IgD-negative memory B cell (primary cell): ENCODE measurements around the gene COLEC11. TPM values are rescaled to one million over a fixed set of nuclear protein-coding genes. Genes with fewer than 3 reads are reported as not detected.
A peak's percentile ranks its signal among the peaks of the same experiment; 100 is the strongest.
"Not testable (repeated sequence)": the region's sequence is repeated elsewhere in the genome, so short reads cannot be mapped to it uniquely, and the experiment has no call there.

Source experiments
- H3K27ac Mint-ChIP-seq, 3 donors: one replicate each; pipeline ENCODE4 v1.8.0; 2020 to 2022; ENCODE audit warnings: mild to moderate bottlenecking in 3 of 3, mixed read lengths in 3 of 3, moderate library complexity in 1 of 3
- H3K27me3 Mint-ChIP-seq: one replicate; pipeline ENCODE4 v1.8.0; 2021; ENCODE audit warnings: mixed read lengths
- H3K36me3 Mint-ChIP-seq: one replicate; pipeline ENCODE4 v1.8.0; 2020; ENCODE audit warnings: mild to moderate bottlenecking, mixed read lengths
- H3K4me1 Mint-ChIP-seq, 3 donors: one replicate each; pipeline ENCODE4 v1.8.0; 2020 to 2022; ENCODE audit warnings: mixed read lengths in 3 of 3, mild to moderate bottlenecking in 1 of 3
- H3K4me3 Mint-ChIP-seq, 4 donors: one replicate each; pipeline ENCODE4 v1.8.0; 2020 to 2022; ENCODE audit warnings: mild to moderate bottlenecking in 4 of 4, mixed read lengths in 4 of 4, moderate library complexity in 3 of 4
- H3K9me3 Mint-ChIP-seq, 3 donors: one replicate each; pipeline ENCODE4 v1.8.0; 2020 to 2021; ENCODE audit warnings: mixed read lengths in 3 of 3, mild to moderate bottlenecking in 1 of 3
- polyA plus RNA-seq: library from polyadenylated mRNA; unstranded; fragments of 300-500 nt; fragmentation: Illumina TruSeq; gene quantifications from one replicate; pipeline ENCODE4 v1.2.3, GENCODE V29; 2021

The COLEC11 gene
- polyA plus RNA-seq, 1 donor from 2014 or later = not detected

DNA sequence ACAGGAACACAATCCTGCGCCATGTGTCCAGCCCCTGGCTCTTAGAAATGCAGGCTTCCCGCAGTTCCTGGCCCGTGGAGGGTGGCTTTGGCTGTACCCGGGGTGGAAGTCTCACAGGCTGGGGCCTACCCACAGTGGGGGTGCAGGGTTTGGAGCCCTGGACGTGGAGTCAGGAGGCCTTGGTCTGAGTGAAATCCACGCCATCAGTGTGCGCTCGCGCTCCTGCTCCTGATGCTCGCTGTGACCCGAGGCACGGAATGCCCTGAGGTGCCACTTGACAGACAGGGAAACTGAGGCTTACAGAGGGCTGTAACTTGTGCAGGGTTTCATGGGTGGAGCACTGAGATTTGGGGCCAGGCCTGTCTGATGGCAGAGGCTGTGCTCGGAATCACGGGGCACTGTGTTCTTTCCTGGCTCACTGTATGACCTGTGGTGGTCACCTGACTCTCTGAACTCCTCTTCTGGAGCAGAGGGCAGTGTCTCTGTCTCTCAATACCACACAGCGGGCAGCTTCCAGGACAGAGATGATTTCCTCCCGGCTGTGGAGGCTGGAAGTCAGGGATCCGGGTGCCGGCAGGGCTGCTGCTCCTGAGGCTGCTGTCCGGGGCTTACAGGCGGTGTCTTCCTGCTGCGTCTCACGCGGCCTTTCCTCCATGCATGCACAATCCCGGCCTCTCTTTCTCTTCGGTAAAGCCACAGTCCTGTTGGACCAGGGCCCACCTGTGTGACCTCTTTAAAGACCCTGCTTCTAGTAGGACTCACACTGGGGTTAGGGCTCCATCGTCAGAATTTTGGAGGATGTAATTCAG is 37.1 kb downstream of the COLEC11 start:
- Mint-ChIP-seq H3K9me3 (no peaks in the 10 kb centered on the region), H3K36me3 (no peaks in the 10 kb centered on the region), H3K27ac (peak overlapping the region in 1 of 3 donors; percentile 31), H3K4me3 (no peak overlapping the region), H3K27me3 (peaks cover 3% of the 10 kb centered on the region), H3K4me1 (no peaks in the 10 kb centered on the region)

DNA sequence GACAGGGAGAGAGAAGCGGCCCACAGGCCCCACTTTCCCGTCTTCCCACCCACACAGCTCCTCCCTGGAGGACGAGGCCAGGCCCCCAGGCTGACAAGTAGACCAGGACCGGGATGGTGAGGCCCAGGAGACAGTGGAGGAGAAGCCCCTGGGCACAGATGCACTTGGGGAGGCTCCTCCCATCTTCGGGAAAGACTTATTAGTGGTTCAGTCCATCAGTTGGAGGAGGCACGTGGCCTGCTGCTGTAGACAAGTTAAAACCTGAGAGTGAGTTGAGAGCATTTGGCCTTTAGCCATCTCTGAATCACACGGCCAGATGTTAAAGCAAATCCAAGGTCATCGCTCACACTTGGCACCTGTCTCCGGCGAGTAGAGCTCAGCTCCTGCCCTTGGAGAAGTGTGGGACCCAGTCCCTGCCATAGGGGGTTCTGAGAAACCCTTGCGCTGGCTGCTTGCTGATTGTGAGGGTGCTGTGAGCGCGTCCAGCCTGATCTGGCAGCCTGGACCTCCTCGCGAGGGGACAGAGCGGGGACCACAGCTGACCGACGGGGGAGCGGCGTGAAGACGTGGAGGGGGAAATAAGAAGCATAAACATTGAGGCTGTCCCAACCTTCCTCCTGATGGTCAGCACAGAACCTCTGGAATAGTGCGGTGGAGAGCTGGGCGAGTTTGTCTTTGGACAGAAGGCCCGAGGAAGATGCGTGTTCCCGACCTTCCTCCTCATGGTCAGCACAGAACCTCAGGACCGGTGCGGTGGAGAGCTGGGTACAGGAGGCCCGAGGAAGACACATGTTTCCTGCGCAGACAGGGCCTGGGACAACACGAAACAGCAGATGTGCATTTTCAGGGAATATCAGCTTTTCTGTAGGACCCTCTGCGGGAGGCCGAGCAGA is 38.4 kb downstream of the COLEC11 start:
- Mint-ChIP-seq H3K27me3 (peaks cover 6% of the 10 kb centered on the region), H3K4me1 (no peaks in the 10 kb centered on the region), H3K27ac (no peak overlapping the region), H3K9me3 (no peaks in the 10 kb centered on the region), H3K36me3 (no peaks in the 10 kb centered on the region), H3K4me3 (no peak overlapping the region)

DNA sequence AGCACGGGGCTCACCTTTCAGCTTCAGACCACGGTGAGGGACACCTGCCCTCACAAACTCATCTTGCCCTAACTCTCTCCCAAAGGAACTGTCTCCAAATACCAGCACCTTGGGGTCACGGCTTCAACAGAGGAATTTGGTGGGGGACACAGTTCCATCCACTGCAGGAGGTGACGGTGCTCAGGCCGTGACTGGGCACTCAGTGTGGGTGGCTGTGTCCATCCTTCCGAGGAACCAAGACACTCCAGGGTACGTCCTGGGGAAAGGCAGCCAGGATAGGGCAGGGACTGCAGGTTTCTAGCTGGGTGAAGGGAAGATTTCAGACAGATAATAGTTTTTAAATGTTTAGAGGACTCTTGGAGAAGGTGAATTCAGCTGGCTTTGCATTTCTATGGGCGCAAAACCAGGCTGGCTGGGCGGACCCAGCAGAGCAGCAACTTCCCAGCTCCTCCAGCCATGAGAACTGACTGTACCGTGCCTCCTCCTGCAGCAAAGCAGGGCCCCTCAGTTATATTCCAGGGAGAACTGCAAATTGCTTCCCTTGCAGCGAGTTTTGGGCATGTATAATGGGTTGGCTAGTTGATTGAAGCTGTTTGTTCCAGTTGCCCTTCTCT is 39.2 kb downstream of the COLEC11 start:
- H3K4me1 Mint-ChIP-seq = peaks cover 0 to 2% (median 0%) of the 10 kb centered on the region in 3 donors
- no peaks in the 10 kb centered on the region for H3K36me3 Mint-ChIP-seq
- H3K4me3 Mint-ChIP-seq = no peak overlapping the region
- no peaks in the 10 kb centered on the region for H3K9me3 Mint-ChIP-seq
- H3K27ac Mint-ChIP-seq = no peak overlapping the region
- peaks cover 6% of the 10 kb centered on the region for H3K27me3 Mint-ChIP-seq

DNA sequence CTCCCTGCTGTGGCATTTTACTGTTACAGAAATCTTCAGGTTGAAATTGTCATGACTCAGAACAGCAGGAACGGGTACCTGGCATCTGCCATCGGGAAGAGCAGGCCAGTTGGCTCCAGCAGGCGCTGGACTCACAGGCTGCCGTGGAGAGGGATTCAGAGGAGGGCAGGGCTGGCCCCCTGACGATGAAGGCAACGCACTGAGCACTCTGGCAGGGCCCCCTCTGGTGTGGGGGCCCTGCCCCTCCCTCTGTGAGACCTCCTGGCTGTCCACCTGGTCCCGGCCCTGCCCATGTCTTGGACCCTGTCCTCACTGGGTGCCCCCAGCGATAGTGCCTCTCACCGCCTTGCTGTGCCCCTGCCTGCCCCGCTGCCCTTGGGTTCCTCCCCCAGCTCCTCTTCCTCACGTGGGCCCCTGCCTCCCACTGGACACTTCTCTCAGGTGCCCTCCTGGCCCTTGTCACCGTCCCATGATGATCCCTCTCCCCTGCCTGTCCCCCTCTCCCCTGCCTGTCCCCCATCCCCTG is 39.7 kb downstream of the COLEC11 start:
- no peak overlapping the region for H3K27ac Mint-ChIP-seq
- peaks cover 8% of the 10 kb centered on the region for H3K27me3 Mint-ChIP-seq
- H3K4me3 Mint-ChIP-seq = no peak overlapping the region

DNA sequence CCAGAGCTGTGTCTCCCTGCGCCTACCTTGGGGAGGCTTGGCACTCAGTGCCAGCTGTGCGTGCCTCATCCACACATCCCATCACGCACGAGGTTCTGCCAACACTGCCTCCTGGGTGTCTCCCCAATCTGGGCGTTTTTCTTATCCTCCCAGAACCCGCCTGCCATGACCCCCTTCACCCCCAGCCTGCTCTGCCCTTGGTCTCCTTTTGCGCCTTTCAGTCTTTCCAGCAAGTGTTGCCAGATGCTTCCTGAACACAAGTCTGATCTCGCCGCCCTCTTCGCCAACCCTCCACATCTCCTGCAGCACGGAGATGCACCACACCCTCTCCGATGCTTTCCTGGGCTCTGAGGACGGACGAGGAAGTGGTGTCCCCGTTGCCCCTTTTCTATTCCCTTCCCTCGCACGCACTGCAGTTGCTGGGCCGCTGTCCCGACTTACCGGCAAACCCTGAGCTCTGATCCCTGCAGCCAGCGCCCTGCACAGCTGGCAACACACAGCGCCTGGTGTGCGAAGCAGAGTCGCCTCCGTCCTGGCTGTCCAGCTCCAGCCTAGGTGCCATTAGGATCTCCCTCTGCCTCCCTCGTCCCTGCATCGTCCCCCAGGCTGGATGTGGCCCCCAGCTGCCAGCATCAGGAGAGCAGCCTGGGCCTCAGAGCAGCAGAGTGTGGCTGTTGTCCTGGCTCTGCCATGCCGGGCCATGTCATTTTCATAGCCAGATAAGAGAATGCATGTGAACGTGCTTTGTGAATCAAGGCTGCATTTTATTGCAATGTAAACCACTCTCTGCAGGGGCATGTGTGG is 40.5 kb downstream of the COLEC11 start:
- no peak overlapping the region for H3K4me3 Mint-ChIP-seq
- no peaks in the 10 kb centered on the region for H3K9me3 Mint-ChIP-seq
- H3K27me3 Mint-ChIP-seq = peaks cover 9% of the 10 kb centered on the region
- peaks cover 0 to 2% (median 0%) of the 10 kb centered on the region in 3 donors for H3K4me1 Mint-ChIP-seq
- peak overlapping the region in 1 of 3 donors; percentile 5 for H3K27ac Mint-ChIP-seq
- H3K36me3 Mint-ChIP-seq = no peaks in the 10 kb centered on the region

More for the DNA sequence above, 39.7 kb downstream of the COLEC11 start:
- no peaks in the 10 kb centered on the region for H3K9me3 Mint-ChIP-seq
- no peaks in the 10 kb centered on the region for H3K36me3 Mint-ChIP-seq
- peaks cover 0 to 2% (median 0%) of the 10 kb centered on the region in 3 donors for H3K4me1 Mint-ChIP-seq

- not testable (repeated sequence) for H3K36me3 Mint-ChIP-seq, H3K9me3 Mint-ChIP-seq, H3K27ac Mint-ChIP-seq, H3K4me3 Mint-ChIP-seq, H3K27me3 Mint-ChIP-seq, H3K4me1 Mint-ChIP-seq
These were observed 41.0 kb downstream of the COLEC11 start for GRCh38 chr2:3635975-3636327.

- H3K27me3 Mint-ChIP-seq = peaks cover 9% of the 10 kb centered on the region
- no peaks in the 10 kb centered on the region for H3K9me3 Mint-ChIP-seq
- H3K27ac Mint-ChIP-seq = peak overlapping the region in 1 of 3 donors; percentile 14
- H3K4me1 Mint-ChIP-seq = peaks cover 0 to 2% (median 0%) of the 10 kb centered on the region in 3 donors
- H3K36me3 Mint-ChIP-seq = no peaks in the 10 kb centered on the region
- no peak overlapping the region for H3K4me3 Mint-ChIP-seq
These were observed 41.8 kb downstream of the COLEC11 start for GRCh38 chr2:3636586-3637310.

- Mint-ChIP-seq H3K4me3 (no peak overlapping the region), H3K9me3 (no peaks in the 10 kb centered on the region), H3K36me3 (no peaks in the 10 kb centered on the region), H3K27ac (no peak overlapping the region), H3K4me1 (peaks cover 0 to 2% (median 0%) of the 10 kb centered on the region in 3 donors), H3K27me3 (peaks cover 9% of the 10 kb centered on the region)
These were observed 42.4 kb downstream of the COLEC11 start for GRCh38 chr2:3637311-3637675.

DNA sequence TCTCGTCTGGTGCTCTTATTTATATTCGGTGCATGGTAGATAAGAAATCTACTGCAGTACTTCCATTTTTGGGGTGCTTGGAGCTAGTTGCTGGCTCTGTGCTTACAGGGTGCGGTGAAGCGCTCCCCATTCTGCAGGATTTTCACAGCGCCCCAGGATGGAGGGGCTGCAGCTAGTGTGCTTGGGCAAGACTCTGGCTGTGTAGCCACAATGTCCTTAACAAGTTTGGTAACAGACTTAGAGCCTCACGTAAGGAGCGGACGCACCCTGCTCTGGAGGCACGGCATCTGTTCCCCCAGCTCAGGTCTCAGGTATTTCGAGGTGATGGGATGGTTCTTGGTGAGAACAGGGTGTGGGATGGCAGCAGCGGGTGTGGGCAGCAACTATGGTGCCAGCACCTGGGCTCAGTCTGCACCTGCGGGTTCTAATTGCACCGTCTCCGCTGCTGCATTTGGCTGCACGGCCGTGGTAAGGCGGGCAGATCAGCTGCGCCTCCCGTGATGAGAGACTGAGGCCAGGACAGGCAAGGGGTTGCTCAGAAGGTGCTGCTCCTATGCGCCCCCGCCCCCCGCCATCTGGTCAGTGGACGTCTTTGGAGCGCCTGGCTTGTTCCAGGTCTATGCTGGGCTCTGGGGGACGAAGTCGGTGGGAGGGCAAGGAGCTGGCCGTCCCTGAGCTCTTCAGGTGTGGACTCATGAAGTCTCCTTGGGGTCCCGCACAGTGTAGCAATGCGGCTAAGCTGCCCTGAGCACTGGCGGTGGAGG is 43.0 kb downstream of the COLEC11 start:
- Mint-ChIP-seq H3K4me3 (no peak overlapping the region), H3K27me3 (peaks cover 9% of the 10 kb centered on the region), H3K27ac (no peak overlapping the region)

GRCh38 chr2:3638456-3638810 is 43.5 kb downstream of the COLEC11 start:
- H3K36me3 Mint-ChIP-seq = no peaks in the 10 kb centered on the region
- no peaks in the 10 kb centered on the region for H3K9me3 Mint-ChIP-seq
- H3K27me3 Mint-ChIP-seq = peaks cover 9% of the 10 kb centered on the region
- H3K4me3 Mint-ChIP-seq = no peak overlapping the region
- peak overlapping the region in 1 of 3 donors; percentile 60 for H3K27ac Mint-ChIP-seq
- H3K4me1 Mint-ChIP-seq = peaks cover 0 to 2% (median 0%) of the 10 kb centered on the region in 3 donors

More for the DNA sequence above, 43.0 kb downstream of the COLEC11 start:
- no peaks in the 10 kb centered on the region for H3K36me3 Mint-ChIP-seq
- H3K4me1 Mint-ChIP-seq = peaks cover 0 to 2% (median 0%) of the 10 kb centered on the region in 3 donors
- H3K9me3 Mint-ChIP-seq = no peaks in the 10 kb centered on the region

DNA sequence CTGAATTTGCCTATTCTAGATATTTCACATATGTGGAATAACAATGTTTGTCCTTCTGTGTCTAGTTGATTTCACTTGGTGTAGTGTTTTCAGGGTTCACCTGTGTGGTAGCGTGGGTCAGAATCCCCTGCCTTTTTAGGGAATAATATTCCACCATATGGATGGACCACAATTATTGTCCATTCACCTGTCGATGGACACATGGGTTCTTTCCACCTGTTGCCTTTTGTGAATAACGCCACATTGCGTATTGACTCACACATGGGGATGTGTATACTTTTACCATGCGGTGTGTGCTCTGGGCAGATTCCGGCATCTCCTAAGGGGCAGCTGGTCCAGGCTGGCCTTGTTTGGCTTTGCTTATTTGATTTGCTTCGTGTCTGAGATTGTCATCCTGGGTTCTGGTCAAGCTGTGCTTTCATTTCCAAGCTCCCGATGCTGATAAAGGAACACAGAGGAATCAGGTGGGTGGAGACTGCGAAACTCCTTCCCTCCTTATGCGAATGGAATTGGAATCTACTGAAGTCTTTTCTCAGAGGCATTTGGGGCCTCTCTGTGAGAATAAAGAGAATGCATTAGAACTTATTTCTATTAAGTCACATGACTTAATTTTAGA is 44.2 kb downstream of the COLEC11 start:
- H3K4me1 Mint-ChIP-seq = peaks cover 0 to 2% (median 0%) of the 10 kb centered on the region in 3 donors
- H3K27me3 Mint-ChIP-seq = peaks cover 9% of the 10 kb centered on the region
- H3K27ac Mint-ChIP-seq = no peak overlapping the region
- H3K36me3 Mint-ChIP-seq = no peaks in the 10 kb centered on the region
- no peak overlapping the region for H3K4me3 Mint-ChIP-seq
- no peaks in the 10 kb centered on the region for H3K9me3 Mint-ChIP-seq

GRCh38 chr2:3639653-3640052 is 44.7 kb downstream of the COLEC11 start:
- Mint-ChIP-seq H3K27ac (no peak overlapping the region), H3K36me3 (no peaks in the 10 kb centered on the region), H3K4me3 (no peak overlapping the region), H3K4me1 (peaks cover 0 to 2% (median 0%) of the 10 kb centered on the region in 3 donors), H3K27me3 (peaks cover 9% of the 10 kb centered on the region), H3K9me3 (no peaks in the 10 kb centered on the region)

- Mint-ChIP-seq H3K4me1 (peaks cover 0 to 2% (median 0%) of the 10 kb centered on the region in 3 donors), H3K27me3 (peaks cover 11% of the 10 kb centered on the region), H3K27ac (no peak overlapping the region), H3K36me3 (no peaks in the 10 kb centered on the region), H3K4me3 (no peak overlapping the region), H3K9me3 (no peaks in the 10 kb centered on the region)
These were observed 46.3 kb downstream of the COLEC11 start for GRCh38 chr2:3641181-3641580.
